KOPT-K1 (cell line): ENCODE measurements around the gene MAGEC1.

Experiments used
- H3K27ac ChIP-seq: fragments of 200-600 bp; sonication (generic); 2 replicates; pipeline ENCODE4 v1.5.1; 2016; ENCODE audit warnings: antibody characterized with exemption, mild to moderate bottlenecking, low read depth, low read length; ENCODE audit not compliant: poor library complexity, severe bottlenecking
- H3K36me3 ChIP-seq: fragments of 200-600 bp; sonication (generic); 2 replicates; pipeline ENCODE4 v1.5.1; 2017; ENCODE audit warnings: antibody characterized with exemption, mild to moderate bottlenecking, low read length, moderate library complexity; ENCODE audit not compliant: insufficient read depth
- H3K9me3 ChIP-seq: fragments of 200-600 bp; sonication (generic); 2 replicates; pipeline ENCODE4 v1.5.1; 2017; ENCODE audit warnings: antibody characterized with exemption, low read length, mild to moderate bottlenecking; ENCODE audit not compliant: insufficient read depth, poor library complexity, severe bottlenecking

Gene MAGEC1

DNA sequence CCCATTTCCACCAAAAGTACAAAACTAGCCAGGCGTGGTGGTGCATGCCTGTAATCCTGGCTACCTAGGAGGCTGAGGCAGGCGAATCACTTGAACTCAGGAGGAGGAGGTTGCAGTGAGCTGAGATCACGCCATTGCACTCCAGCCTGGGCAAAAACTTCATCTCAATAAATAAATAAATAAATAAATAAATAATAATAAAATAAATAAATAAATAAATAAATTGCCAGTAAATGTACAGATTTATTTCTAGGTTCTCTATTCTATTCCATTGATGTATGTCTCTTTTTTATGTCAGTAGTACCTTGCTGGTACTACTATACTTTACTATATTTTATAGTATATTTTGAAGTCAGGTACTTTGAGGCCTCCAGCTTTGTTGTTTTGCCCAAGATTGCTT, 43.7 kb downstream of the MAGEC1 start:
- Histone ChIP-seq H3K27ac (no peak overlapping the region), H3K9me3 (no peaks in the 10 kb centered on the region), H3K36me3 (no peaks in the 10 kb centered on the region)

GRCh38 chrX:141952603-141953002, 48.9 kb downstream of the MAGEC1 start:
- H3K36me3 ChIP-seq, result no peaks in the 10 kb centered on the region
- H3K9me3 ChIP-seq, result no peaks in the 10 kb centered on the region
- H3K27ac ChIP-seq, result no peak overlapping the region

DNA sequence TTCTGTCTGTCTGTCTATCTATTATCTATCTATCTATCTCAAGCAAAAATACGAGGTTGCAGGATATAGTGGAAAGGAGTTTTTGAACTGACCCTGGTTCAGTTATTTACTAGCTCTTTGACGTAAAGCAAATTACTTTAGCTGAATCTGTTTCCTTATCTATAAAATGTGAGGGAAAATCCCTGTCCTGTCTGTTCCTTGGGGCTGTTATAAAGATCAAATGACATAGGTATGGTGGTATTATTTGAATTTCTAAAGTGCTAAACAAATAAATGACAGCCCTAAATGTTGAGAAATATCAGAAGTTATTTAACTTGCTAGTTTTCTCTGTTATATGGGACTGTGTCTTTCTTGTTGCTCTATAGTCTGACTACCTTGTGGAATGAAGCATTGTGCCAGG, 55.0 kb downstream of the MAGEC1 start:
- Histone ChIP-seq H3K36me3 (no peaks in the 10 kb centered on the region), H3K27ac (no peak overlapping the region), H3K9me3 (no peaks in the 10 kb centered on the region)
